ENCODE measurements around the gene IFNL2.

DNA sequence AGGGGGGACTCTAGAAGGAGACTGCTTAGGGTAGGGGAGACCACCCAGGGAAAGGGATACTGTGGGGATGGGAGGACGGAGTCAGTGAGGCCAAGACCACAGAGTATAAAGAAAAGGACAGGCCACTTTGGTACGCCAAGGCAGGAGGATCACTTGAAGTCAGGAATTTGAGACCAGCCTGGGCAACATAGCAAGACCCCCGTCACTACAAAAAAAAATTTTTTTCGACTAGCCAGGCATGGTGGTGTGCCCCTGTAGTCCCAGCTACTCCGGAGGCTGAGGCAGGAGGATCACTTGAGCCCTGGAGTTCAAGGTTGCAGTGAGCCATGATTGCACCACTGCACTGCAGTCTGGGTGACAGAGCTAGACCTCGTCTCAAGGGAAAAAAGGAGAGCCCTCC is 30.0 kb upstream of the IFNL2 start:
- TF ChIP-seq, protein P1, sequence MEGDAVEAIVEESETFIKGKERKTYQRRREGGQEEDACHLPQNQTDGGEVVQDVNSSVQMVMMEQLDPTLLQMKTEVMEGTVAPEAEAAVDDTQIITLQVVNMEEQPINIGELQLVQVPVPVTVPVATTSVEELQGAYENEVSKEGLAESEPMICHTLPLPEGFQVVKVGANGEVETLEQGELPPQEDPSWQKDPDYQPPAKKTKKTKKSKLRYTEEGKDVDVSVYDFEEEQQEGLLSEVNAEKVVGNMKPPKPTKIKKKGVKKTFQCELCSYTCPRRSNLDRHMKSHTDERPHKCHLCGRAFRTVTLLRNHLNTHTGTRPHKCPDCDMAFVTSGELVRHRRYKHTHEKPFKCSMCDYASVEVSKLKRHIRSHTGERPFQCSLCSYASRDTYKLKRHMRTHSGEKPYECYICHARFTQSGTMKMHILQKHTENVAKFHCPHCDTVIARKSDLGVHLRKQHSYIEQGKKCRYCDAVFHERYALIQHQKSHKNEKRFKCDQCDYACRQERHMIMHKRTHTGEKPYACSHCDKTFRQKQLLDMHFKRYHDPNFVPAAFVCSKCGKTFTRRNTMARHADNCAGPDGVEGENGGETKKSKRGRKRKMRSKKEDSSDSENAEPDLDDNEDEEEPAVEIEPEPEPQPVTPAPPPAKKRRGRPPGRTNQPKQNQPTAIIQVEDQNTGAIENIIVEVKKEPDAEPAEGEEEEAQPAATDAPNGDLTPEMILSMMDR (IDR thresholded peaks at IDR 0.05): no peak
- no peak for TF ChIP-seq POLR2A (IDR thresholded peaks at IDR 0.05)
